ENCODE data around the gene TUBA4A. TPM values are rescaled to one million over a fixed set of nuclear protein-coding genes. Genes with fewer than 3 reads are reported as not detected.
"Not testable (repeated sequence)": the region's sequence is repeated elsewhere in the genome, so short reads cannot be mapped to it uniquely, and the experiment has no call there.

The TUBA4A gene
- total RNA-seq, 1 donor from 2014 or later = 334 TPM

- intact Hi-C loops (cut with micrococcal nuclease) = no loop called here
Measured at GRCh38 chr2:219216535-219216915, 37.2 kb downstream of the TUBA4A start.

GRCh38 chr2:219215871-219216534, 37.7 kb downstream of the TUBA4A start:
- intact Hi-C loops (cut with micrococcal nuclease) = no loop called here

GRCh38 chr2:219214786-219215185, 38.9 kb downstream of the TUBA4A start:
- intact Hi-C loops (cut with micrococcal nuclease) = no loop called here

GRCh38 chr2:219214141-219214540, 39.6 kb downstream of the TUBA4A start:
- intact Hi-C loops (cut with micrococcal nuclease) = no loop called here

- intact Hi-C loops (cut with micrococcal nuclease) = no loop called here
Measured at GRCh38 chr2:219213486-219214071, 40.1 kb downstream of the TUBA4A start.

- intact Hi-C loops (cut with micrococcal nuclease) = no loop called here
Measured at GRCh38 chr2:219213026-219213415, 40.7 kb downstream of the TUBA4A start.

GRCh38 chr2:219210886-219211362, 42.8 kb downstream of the TUBA4A start:
- intact Hi-C loops (cut with micrococcal nuclease) = loop anchor here (1.0 kb wide), 2 partner anchors 34 to 51 kb away; partner anchors contain the start of gene NHEJ1

GRCh38 chr2:219210196-219210885, 43.4 kb downstream of the TUBA4A start:
- intact Hi-C loops (cut with micrococcal nuclease) = no loop called here

- intact Hi-C loops (cut with micrococcal nuclease) = loop anchor here (5.0 kb wide), 2 partner anchors 152 to 537 kb away; partner anchors contain the start of genes RNF25 and STK36
Measured at GRCh38 chr2:219209236-219210195, 44.2 kb downstream of the TUBA4A start.

GRCh38 chr2:219207884-219208740, 45.6 kb downstream of the TUBA4A start:
- intact Hi-C loops (cut with micrococcal nuclease) = loop anchor here (5.0 kb wide), 2 partner anchors 151 to 536 kb away; partner anchors contain the start of genes RNF25 and STK36

GRCh38 chr2:219207134-219207883, 46.4 kb downstream of the TUBA4A start:
- intact Hi-C loops (cut with micrococcal nuclease) = loop anchor here (5.0 kb wide), 2 partner anchors 150 to 535 kb away; partner anchors contain the start of genes RNF25 and STK36

GRCh38 chr2:219206328-219207133, 47.2 kb downstream of the TUBA4A start, which contains the start of gene ZFAND2B:
ZFAND2B (plus strand) TSS chr2:219206782; CDS start chr2:219206988, 206 bp downstream.
- intact Hi-C loops (cut with micrococcal nuclease) = loop anchor here (1.0 to 5.0 kb wide), 12 partner anchors 13 to 534 kb away; partner anchors contain the start of genes ANKZF1, ATG9A, CHPF and DNAJB2

- intact Hi-C loops (cut with micrococcal nuclease) = loop anchor here (1.0 to 5.0 kb wide), 12 partner anchors 13 to 534 kb away; partner anchors contain the start of genes ANKZF1, ATG9A, CHPF and DNAJB2
Measured at GRCh38 chr2:219205981-219206327, 47.8 kb downstream of the TUBA4A start.

GRCh38 chr2:219205165-219205538, 48.6 kb downstream of the TUBA4A start:
- intact Hi-C loops (cut with micrococcal nuclease) = loop anchor here (5.0 kb wide), 2 partner anchors 148 to 533 kb away; partner anchors contain the start of genes RNF25 and STK36

GRCh38 chr2:219204425-219205164, 49.1 kb downstream of the TUBA4A start:
- intact Hi-C loops (cut with micrococcal nuclease) = loop anchor here (5.0 kb wide), 2 partner anchors 147 to 532 kb away; partner anchors contain the start of genes RNF25 and STK36

- intact Hi-C loops (cut with micrococcal nuclease) = not testable (repeated sequence)
Measured at GRCh38 chr2:219201331-219201730, 52.4 kb downstream of the TUBA4A start.

Measured in T-helper 2 cell treated with Interferon-gamma antibody and Interleukin-4, amounts not matched to agents 100 ng/mL and 5 ng/mL, for 36 hours (primary cell).